ENCODE data around the gene PDIA3.
"Not testable (repeated sequence)": the region's sequence is repeated elsewhere in the genome, so short reads cannot be mapped to it uniquely, and the experiment has no call there.

PDIA3 gene

GRCh38 chr15:43746245-43746902 lies at the start of gene PDIA3:
Gene PDIA3 (plus strand): TSS chr15:43746438. CDS start chr15:43746540, 102 bp downstream.
- peak; percentile 93 for DNase-seq (ENCODE audit: extremely low read depth, insufficient read length)
- not testable (repeated sequence) for H3K27me3 ChIP-seq (replicated peaks; ENCODE audit: control insufficient read depth, insufficient read depth, low read length); H3K36me3 ChIP-seq (ENCODE audit: control insufficient read depth, insufficient read depth, low read length)
- peak within 1 kb of the TSS; percentile 91 for H3K4me3 ChIP-seq (replicated peaks; ENCODE audit: low read depth, low read length)

- TF ChIP-seq CTCF (IDR thresholded peaks at IDR 0.05; ENCODE audit: insufficient read depth, low read length, poor library complexity, severe bottlenecking): no peak
- H3K27me3 ChIP-seq (replicated peaks; ENCODE audit: control insufficient read depth, insufficient read depth, low read length): no peaks in the 10 kb centered on the region; the same call in 1 of the 2 replicates
- H3K36me3 ChIP-seq (ENCODE audit: control insufficient read depth, insufficient read depth, low read length): no peaks in the 10 kb centered on the region
- DNase-seq (ENCODE audit: extremely low read depth, insufficient read length): no peak
- no peak overlapping the region for H3K4me3 ChIP-seq (replicated peaks; ENCODE audit: low read depth, low read length)
These were observed 44.1 kb upstream of the PDIA3 start for GRCh38 chr15:43702174-43702573.

- no peaks in the 10 kb centered on the region; the same call in 1 of the 2 replicates for H3K27me3 ChIP-seq (replicated peaks; ENCODE audit: control insufficient read depth, insufficient read depth, low read length)
- DNase-seq (ENCODE audit: extremely low read depth, insufficient read length): no peak
- H3K36me3 ChIP-seq (ENCODE audit: control insufficient read depth, insufficient read depth, low read length): no peaks in the 10 kb centered on the region
- TF ChIP-seq CTCF (IDR thresholded peaks at IDR 0.05; ENCODE audit: insufficient read depth, low read length, poor library complexity, severe bottlenecking): no peak
- H3K4me3 ChIP-seq (replicated peaks; ENCODE audit: low read depth, low read length): no peak overlapping the region
These were observed 43.4 kb upstream of the PDIA3 start for GRCh38 chr15:43702701-43703424.

- H3K4me3 ChIP-seq (replicated peaks; ENCODE audit: low read depth, low read length); H3K27me3 ChIP-seq (replicated peaks; ENCODE audit: control insufficient read depth, insufficient read depth, low read length); DNase-seq (ENCODE audit: extremely low read depth, insufficient read length); H3K36me3 ChIP-seq (ENCODE audit: control insufficient read depth, insufficient read depth, low read length): not testable (repeated sequence)
These were observed 35.7 kb upstream of the PDIA3 start for GRCh38 chr15:43710431-43711131.

- Histone ChIP-seq H3K4me3 (replicated peaks; ENCODE audit: low read depth, low read length) (no peak overlapping the region), H3K27me3 (replicated peaks; ENCODE audit: control insufficient read depth, insufficient read depth, low read length) (no peaks in the 10 kb centered on the region), H3K36me3 (ENCODE audit: control insufficient read depth, insufficient read depth, low read length) (no peaks in the 10 kb centered on the region)
- no peak for DNase-seq (ENCODE audit: extremely low read depth, insufficient read length)
- TF ChIP-seq CTCF (IDR thresholded peaks at IDR 0.05; ENCODE audit: insufficient read depth, low read length, poor library complexity, severe bottlenecking): no peak
These were observed 23.1 kb upstream of the PDIA3 start for GRCh38 chr15:43723151-43723550.

GRCh38 chr15:43726306-43726705 lies 19.9 kb upstream of the PDIA3 start:
- not testable (repeated sequence) for H3K36me3 ChIP-seq (ENCODE audit: control insufficient read depth, insufficient read depth, low read length); H3K4me3 ChIP-seq (replicated peaks; ENCODE audit: low read depth, low read length); DNase-seq (ENCODE audit: extremely low read depth, insufficient read length); H3K27me3 ChIP-seq (replicated peaks; ENCODE audit: control insufficient read depth, insufficient read depth, low read length)

- H3K27me3 ChIP-seq (replicated peaks; ENCODE audit: control insufficient read depth, insufficient read depth, low read length); H3K36me3 ChIP-seq (ENCODE audit: control insufficient read depth, insufficient read depth, low read length); H3K4me3 ChIP-seq (replicated peaks; ENCODE audit: low read depth, low read length); DNase-seq (ENCODE audit: extremely low read depth, insufficient read length): not testable (repeated sequence)
These were observed 18.0 kb upstream of the PDIA3 start for GRCh38 chr15:43728053-43728725.

All from GM06990 (cell line).